ENCODE measurements around the gene CD40LG. TPM values are rescaled to one million over a fixed set of nuclear protein-coding genes. Genes with fewer than 3 reads are reported as not detected.

Gene CD40LG
- total RNA-seq, 1 donor from 2014 or later, result not detected

DNA sequence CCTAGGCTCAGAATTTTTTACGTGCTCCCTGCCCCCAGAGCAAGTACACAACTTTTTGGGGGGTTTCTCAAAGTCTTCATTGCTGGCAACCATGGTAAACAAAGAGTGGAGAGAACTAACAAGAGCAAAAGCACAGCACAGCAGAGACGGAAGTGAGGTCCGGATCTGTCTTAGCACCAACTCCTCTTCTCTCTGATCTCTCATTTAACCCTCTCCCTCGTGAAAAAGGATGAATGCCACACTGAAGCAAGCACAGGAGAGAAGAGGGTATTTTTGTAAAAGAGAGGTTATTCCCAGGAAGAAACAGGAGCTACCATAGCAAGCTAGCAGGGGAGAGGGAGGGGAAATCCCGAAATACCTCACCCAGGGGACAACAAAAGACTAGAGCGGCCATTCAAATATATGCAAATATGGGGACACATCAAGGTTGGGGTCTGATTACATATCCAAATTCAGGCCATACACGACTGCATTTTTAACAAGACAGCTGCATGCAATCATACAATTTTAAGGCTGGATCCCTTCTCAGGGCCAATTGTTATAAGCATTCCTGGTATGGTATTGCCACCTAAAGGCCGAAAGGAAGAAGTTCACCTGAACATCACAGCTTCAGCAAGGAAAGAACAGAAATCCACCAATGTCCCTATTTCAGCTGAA is 46.6 kb downstream of the CD40LG start:
- DNase-seq (ENCODE audit: low read depth in 2 of 2), result peak; percentile 16 to 30

DNA sequence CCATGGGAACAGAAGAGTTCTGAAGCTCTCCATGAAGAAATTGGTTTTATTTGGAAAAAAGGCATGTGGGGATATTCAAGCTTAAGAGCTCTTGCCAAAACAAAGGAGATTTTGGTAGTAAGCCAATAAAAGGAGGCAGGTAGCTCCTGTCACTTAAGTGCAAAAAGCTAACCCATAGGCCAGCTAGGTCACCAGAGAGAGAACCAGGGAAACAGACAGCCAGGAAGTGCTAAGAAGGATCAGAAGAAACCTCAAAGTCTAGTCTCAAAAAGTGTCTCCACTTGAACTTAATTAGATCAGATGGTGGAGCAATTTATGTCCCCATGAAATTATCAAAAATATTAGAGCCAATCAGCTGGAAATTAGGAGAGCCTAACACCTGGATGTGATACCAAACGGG is 49.2 kb downstream of the CD40LG start:
- no peak for DNase-seq (ENCODE audit: low read depth in 2 of 2)

DNA sequence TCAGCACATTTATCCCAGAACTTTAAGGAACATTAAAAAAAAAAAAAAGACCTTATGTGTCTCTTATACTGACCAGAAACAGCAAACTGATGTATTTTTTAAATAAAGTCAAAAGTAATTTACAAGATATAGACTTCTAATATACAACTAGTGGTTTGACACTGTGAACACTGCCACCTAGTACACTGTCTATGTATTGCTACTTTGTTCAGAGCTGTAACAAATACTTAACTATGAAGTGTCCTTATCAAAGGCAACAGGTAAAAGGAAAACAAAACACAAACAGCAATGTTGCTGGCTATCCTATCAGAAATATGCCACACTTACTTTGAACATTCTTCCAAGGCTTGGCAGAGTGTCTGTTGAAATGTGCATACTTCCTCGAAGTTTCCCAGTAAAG is 60.4 kb downstream of the CD40LG start:
- DNase-seq (ENCODE audit: low read depth in 2 of 2), result peak in 1 of 2 donors; percentile 9

Other genes starting within 250 kb of the CD40LG start
- gene BRS3, start 160.2 kb upstream of the CD40LG start, total RNA-seq, result not detected in 2 replicates
- gene HTATSF1, start 150.6 kb upstream of the CD40LG start, total RNA-seq, result 22.3 and 22.8 TPM in 2 replicates
- gene VGLL1, start 115.9 kb upstream of the CD40LG start, total RNA-seq, result not detected in 2 replicates
- gene ARHGEF6, start 132.8 kb downstream of the CD40LG start, total RNA-seq, result 8.9 and 15.4 TPM in 2 replicates
- gene RBMX, start 232.6 kb downstream of the CD40LG start, total RNA-seq, result 140 and 159 TPM in 2 replicates

Data from dermis microvascular lymphatic vessel endothelial cell (primary cell).